Fibroblast of lung (primary cell): ENCODE results near the gene DPYSL3. TPM values are rescaled to one million over a fixed set of nuclear protein-coding genes. Genes with fewer than 3 reads are reported as not detected.

Source experiments
- DNase-seq, 2 donors: peaks; one replicate each; pipeline versions ENCODE4 v3.0.0 to v3.0.0-alpha.2; 2010; ENCODE audit warnings: low read depth in 2 of 2
- H2AFZ ChIP-seq: 2 replicates; pipeline ENCODE4 v1.5.1; 2012; ENCODE audit warnings: low read length, control low read depth, inconsistent platforms
- H3K27ac ChIP-seq: 2 replicates; pipeline ENCODE4 v1.5.1; 2011; ENCODE audit warnings: low read length, control low read depth; ENCODE audit not compliant: insufficient read depth
- H3K27me3 ChIP-seq: 2 replicates; pipeline ENCODE4 v1.5.1; 2011; ENCODE audit warnings: mild to moderate bottlenecking, low read length; ENCODE audit not compliant: control insufficient read depth, insufficient read depth
- H3K36me3 ChIP-seq: 2 replicates; pipeline ENCODE4 v1.5.1; 2011; ENCODE audit warnings: low read length; ENCODE audit not compliant: control insufficient read depth, insufficient read depth
- H3K4me1 ChIP-seq: 2 replicates; pipeline ENCODE4 v1.5.1; 2011; ENCODE audit warnings: low read length; ENCODE audit not compliant: control insufficient read depth, insufficient read depth; ENCODE audit errors: extremely low read depth
- H3K4me2 ChIP-seq: 2 replicates; pipeline ENCODE4 v1.5.1; 2011; ENCODE audit warnings: low read length, control low read depth; ENCODE audit not compliant: insufficient read depth; ENCODE audit errors: extremely low read depth
- H3K4me3 ChIP-seq, 4 experiments: fragments of 200-600 bp in 1 of 4; sonication (generic) in 1 of 4; replicated peaks in 1 of 4; 2 replicates each; pipeline ENCODE4 v1.5.1; 2011 to 2016; ENCODE audit warnings: low read length in 4 of 4, low read depth in 3 of 4, mild to moderate bottlenecking in 3 of 4, control low read depth in 2 of 4, inconsistent platforms in 1 of 4, mixed read lengths in 1 of 4; ENCODE audit not compliant: insufficient read depth in 1 of 4; ENCODE audit errors: control extremely low read depth in 1 of 4
- H3K79me2 ChIP-seq: 2 replicates; pipeline ENCODE4 v1.5.1; 2012; ENCODE audit warnings: mild to moderate bottlenecking, low read length, inconsistent platforms; ENCODE audit not compliant: control insufficient read depth, insufficient read depth
- H3K9ac ChIP-seq: 2 replicates; pipeline ENCODE4 v1.5.1; 2011; ENCODE audit warnings: mild to moderate bottlenecking, low read length, control low read depth; ENCODE audit not compliant: insufficient read depth
- H3K9me3 ChIP-seq: 2 replicates; pipeline ENCODE4 v1.5.1; 2012; ENCODE audit warnings: low read depth, low read length; ENCODE audit not compliant: control insufficient read depth, insufficient read depth
- H4K20me1 ChIP-seq: 2 replicates; pipeline ENCODE4 v1.5.1; 2011; ENCODE audit warnings: low read length; ENCODE audit not compliant: control insufficient read depth, insufficient read depth; ENCODE audit errors: extremely low read depth
- EZH2 ChIP-seq: IDR thresholded peaks from 2 replicates; pipeline ENCODE4 v1.5.1; 2012; ENCODE audit warnings: low read length, control low read depth, mild to moderate bottlenecking; ENCODE audit errors: missing control alignments
- polyA plus RNA-seq, 2 donors: library from polyadenylated mRNA; depleted of rRNA in 1 of 2; stranded (reverse) in 1 of 2; unstranded in 1 of 2; fragments of >200 nt; gene quantifications; 2 replicates each; pipeline ENCODE4 v1.2.1, GENCODE V29; 2011 to 2012; ENCODE audit warnings: missing spikeins in 1 of 2
- total RNA-seq: library from RNA; depleted of rRNA; stranded (reverse); fragments of >200 nt; gene quantifications from 2 replicates; pipeline ENCODE4 v1.2.1, GENCODE V29; 2014
- TF ChIP-seq, protein P1 (sequence below), 2 donors: IDR thresholded peaks in 1 of 2; conservative IDR thresholded peaks in 1 of 2; 1 replicate in 1 of 2; 2 replicates in 1 of 2; pipeline ENCODE4 v1.5.1; 2011 to 2012; ENCODE audit warnings: low read length in 2 of 2, control low read depth in 1 of 2, inconsistent platforms in 1 of 2, low read depth in 1 of 2, mild to moderate bottlenecking in 1 of 2

Gene DPYSL3
- total and polyA plus RNA-seq, 2 donors (not counting 1 experiment from before 2014, with no cell fraction given) = 52.4 to 206 TPM

DNA sequence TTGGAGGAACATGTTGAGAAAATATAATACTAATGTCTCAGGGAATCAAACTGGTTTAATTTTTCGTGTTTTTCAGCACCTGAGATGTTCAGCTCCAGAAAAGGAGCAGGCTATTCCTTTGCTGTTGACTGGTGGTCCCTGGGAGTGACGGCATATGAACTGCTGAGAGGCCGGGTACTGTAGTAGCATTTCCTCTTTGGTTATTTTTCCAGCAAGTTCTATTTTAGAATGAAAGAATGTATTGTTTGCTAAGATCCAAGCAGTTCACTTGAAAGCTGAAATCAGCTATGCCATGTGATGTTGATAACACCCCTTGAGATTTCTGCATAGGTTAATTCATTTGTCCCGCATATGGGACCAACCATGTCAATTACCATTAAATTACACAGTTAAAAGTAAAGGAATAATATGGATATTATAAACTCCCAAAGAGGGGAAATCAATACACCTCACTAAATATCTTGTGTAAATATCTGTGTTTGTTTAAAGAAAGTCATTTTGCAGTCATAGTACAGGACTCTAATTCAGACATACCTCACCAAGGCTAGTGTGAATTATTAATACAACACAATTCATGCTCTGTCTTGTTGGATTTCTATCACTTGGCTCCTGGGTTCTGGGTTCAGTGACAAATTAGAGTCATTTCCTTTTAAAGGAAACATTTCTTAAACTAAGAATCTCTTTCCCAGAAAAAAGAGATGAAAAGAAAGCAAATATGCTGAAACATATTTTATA lies 148.3 kb downstream of the DPYSL3 start:
- Histone ChIP-seq H4K20me1 (no peaks in the 10 kb centered on the region), H2AFZ (no peak overlapping the region), H3K27me3 (no peaks in the 10 kb centered on the region), H3K27ac (no peak overlapping the region), H3K4me3 (no peak overlapping the region), H3K9ac (no peak overlapping the region), H3K36me3 (no peaks in the 10 kb centered on the region), H3K4me2 (no peak overlapping the region), H3K9me3 (no peaks in the 10 kb centered on the region), H3K4me1 (no peaks in the 10 kb centered on the region), H3K79me2 (no peaks in the 10 kb centered on the region)
- no peak for DNase-seq
- no peak for TF ChIP-seq EZH2
- TF ChIP-seq, protein P1, sequence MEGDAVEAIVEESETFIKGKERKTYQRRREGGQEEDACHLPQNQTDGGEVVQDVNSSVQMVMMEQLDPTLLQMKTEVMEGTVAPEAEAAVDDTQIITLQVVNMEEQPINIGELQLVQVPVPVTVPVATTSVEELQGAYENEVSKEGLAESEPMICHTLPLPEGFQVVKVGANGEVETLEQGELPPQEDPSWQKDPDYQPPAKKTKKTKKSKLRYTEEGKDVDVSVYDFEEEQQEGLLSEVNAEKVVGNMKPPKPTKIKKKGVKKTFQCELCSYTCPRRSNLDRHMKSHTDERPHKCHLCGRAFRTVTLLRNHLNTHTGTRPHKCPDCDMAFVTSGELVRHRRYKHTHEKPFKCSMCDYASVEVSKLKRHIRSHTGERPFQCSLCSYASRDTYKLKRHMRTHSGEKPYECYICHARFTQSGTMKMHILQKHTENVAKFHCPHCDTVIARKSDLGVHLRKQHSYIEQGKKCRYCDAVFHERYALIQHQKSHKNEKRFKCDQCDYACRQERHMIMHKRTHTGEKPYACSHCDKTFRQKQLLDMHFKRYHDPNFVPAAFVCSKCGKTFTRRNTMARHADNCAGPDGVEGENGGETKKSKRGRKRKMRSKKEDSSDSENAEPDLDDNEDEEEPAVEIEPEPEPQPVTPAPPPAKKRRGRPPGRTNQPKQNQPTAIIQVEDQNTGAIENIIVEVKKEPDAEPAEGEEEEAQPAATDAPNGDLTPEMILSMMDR (conservative IDR thresholded peaks at IDR 0.05 in 1 of 2, IDR thresholded peaks at IDR 0.05 in 1 of 2; ENCODE audit: low read depth in 1 of 2, low read length in 2 of 2) = no peak

DNA sequence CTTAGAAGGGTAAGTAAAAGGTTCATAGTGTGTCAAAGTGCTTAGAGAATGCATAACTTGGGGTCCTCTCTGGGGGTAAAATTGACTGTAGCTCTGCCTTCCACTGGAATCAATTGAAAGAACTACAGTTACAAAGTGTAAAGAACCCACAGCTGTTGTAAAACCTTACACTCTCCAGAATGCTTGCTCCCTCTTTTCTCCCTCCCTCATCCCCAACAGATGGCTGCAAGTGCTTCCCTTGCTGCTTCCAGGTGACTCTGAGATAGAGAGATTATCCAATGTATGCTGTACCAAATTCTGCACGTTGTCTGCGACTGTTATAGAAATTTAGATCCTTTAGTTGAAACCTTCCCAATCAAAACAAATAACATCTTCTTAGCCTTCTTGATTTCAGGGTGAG lies 149.1 kb downstream of the DPYSL3 start:
- no peak for DNase-seq
- no peaks in the 10 kb centered on the region for H3K9me3 ChIP-seq
- H3K4me3 ChIP-seq = no peak overlapping the region
- H3K36me3 ChIP-seq = no peaks in the 10 kb centered on the region
- TF ChIP-seq EZH2 = no peak
- TF ChIP-seq, protein P1 (conservative IDR thresholded peaks at IDR 0.05 in 1 of 2, IDR thresholded peaks at IDR 0.05 in 1 of 2; ENCODE audit: low read depth in 1 of 2, low read length in 2 of 2) = no peak
- H3K27me3 ChIP-seq = no peaks in the 10 kb centered on the region
- no peak overlapping the region for H3K4me2 ChIP-seq
- H4K20me1 ChIP-seq = no peaks in the 10 kb centered on the region
- H3K27ac ChIP-seq = no peak overlapping the region
- no peaks in the 10 kb centered on the region for H3K4me1 ChIP-seq
- no peaks in the 10 kb centered on the region for H3K79me2 ChIP-seq
- H2AFZ ChIP-seq = no peak overlapping the region
- no peak overlapping the region for H3K9ac ChIP-seq

DNA sequence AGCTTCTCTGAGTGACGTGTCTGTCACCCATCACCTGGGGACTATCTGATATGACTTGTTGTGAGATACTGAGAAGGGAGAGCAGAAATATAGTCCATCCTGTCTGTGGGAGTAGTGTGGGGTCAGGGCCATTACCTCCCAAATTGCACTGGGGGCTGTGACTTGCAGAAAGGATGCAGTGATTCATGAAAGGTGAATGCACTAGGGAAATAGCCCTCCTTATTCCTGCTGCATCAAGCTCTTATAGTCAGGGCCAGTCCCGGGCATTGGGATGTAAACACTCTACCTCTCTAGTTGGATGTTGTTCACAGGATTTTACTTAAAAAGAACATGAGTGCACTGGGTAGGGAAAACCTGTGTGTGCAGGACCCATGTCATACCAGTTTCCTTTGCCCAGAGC lies 150.3 kb downstream of the DPYSL3 start:
- Histone ChIP-seq H3K9ac (no peak overlapping the region), H3K4me2 (no peak overlapping the region), H3K36me3 (no peaks in the 10 kb centered on the region), H3K79me2 (no peaks in the 10 kb centered on the region), H3K27ac (no peak overlapping the region), H3K9me3 (no peaks in the 10 kb centered on the region), H3K4me1 (no peaks in the 10 kb centered on the region), H2AFZ (no peak overlapping the region), H3K4me3 (no peak overlapping the region), H4K20me1 (no peaks in the 10 kb centered on the region), H3K27me3 (no peaks in the 10 kb centered on the region)
- DNase-seq = peak in 1 of 2 donors; percentile 39
- TF ChIP-seq, protein P1 (conservative IDR thresholded peaks at IDR 0.05 in 1 of 2, IDR thresholded peaks at IDR 0.05 in 1 of 2; ENCODE audit: low read depth in 1 of 2, low read length in 2 of 2) = no peak
- TF ChIP-seq EZH2 = no peak
